Inflammatory macrophage treated with lipopolysaccharide for 1 hour (primary cell): ENCODE results near the gene RABL6.

Experiments used
- DNase-seq, 2 donors: peaks; one replicate each; pipeline ENCODE4 v3.0.0-alpha.2; 2020 to 2022

The RABL6 gene

DNA sequence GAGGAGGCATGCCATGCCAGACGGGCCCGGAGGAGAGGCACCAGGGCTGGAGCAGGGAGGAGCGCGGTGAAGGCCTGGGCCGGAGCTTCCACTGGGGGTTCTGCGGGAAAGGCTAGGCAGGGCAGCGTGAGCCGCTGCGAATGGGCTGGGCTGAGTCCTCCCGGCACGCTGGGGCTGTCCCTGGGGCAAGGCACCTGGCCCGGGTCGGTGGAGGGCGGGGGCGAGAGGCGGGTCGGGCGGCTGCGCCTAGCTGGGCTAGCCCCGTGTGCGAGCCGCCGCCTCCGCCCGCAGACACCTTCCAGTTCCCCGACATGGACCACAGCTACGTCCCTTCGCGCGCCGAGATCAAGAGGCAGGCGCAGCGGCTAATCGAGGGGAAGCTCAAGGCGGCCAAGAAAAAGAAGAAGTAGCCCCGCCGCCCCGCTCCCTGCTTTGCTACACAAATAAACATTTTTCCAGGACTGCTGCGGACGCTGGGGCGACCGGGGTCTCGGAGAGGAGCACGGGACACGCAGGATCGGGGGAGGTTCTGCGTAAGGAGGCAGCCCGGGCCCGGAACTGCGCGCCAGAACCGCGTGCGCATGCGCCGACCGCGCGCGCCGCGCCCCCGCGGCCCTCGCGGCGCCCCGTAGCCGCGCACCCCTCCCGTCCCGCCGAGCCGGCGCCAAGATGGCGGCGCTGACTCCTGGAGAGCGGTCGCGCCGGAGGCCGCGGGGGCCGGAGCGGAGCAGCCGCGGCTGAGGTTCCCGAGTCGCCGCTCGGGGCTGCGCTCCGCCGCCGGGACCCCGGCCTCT is at the start of gene RABL6:
Gene RABL6 (plus strand): TSS at position 668 of the 794 bp plus-strand sequence. CDS start 249 bp downstream, outside the sequence.
- peak; percentile 57 to 79 for DNase-seq

DNA sequence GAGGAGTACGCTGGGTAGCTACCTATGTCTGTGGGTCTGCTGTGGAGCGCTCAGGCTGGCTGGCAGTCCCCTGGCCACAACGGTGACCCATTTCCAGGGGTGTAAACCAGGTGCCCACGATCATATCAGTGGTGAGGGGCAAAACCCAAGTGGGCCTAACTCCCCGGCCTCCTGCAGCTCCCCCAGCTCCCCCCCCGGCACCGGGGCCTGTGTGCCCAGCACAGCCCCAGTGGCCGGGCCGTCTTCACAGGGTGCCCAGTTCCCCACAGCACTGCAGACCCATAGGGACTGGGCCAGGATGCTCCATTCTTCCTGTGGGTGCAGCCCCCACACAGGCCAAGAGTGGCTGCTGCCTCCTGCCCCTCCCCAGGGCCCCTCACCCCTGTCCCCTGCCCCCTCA is 48.7 kb upstream of the RABL6 start:
- no peak for DNase-seq

GRCh38 chr9:136759436-136760325 is 48.1 kb upstream of the RABL6 start:
- DNase-seq, result no peak

DNA sequence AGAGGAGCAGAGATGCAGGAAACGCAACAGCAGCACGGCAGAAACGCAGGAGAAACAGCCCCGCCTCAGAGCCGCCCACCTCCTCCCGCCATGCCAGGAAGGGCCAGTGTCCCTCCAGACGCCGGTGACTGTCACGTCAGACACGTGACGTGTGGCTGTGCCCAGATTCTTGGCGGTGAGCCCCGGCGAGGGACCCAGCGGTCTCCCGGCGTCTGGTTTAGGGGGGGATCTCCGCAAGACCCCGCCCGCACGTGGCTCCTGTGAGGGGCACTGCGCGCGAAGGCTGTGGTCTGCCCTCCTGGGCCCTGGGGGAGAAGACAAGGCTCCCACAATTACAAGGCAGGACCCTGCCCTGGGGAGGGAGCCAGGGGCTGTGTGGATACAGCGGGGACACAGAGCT is 47.3 kb upstream of the RABL6 start:
- DNase-seq, result no peak

GRCh38 chr9:136760834-136761544 is 46.8 kb upstream of the RABL6 start:
- peak; percentile 26 to 72 for DNase-seq

- DNase-seq, result no peak
Measured at GRCh38 chr9:136761545-136761981, 46.2 kb upstream of the RABL6 start.

DNA sequence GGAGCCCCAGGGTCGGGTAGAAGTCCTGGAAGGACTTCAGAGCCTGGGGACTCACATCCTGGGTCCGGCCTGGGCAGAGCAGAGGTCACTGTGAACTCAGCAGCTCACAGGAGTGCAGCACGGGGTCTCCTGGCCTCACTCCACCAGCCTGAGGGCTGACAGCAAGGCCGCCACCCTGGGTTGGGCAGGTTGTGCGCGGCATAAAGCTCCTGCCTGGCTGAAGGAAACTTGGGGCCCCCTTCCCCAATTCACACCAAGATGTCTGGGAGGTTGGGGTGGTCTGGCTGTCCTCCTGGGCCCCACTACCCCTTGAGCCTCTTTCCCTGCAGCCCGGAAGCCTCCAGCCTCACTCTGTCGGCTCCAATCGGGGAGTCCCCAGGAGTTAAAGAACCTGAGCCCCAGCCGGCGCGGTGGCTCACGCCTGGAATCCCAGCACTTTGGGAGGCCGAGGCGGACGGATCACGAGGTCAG is 45.5 kb upstream of the RABL6 start:
- DNase-seq, result no peak

GRCh38 chr9:136762915-136763648 is 44.7 kb upstream of the RABL6 start:
- no peak for DNase-seq

- no peak for DNase-seq
Measured at GRCh38 chr9:136763649-136764035, 44.1 kb upstream of the RABL6 start.

DNA sequence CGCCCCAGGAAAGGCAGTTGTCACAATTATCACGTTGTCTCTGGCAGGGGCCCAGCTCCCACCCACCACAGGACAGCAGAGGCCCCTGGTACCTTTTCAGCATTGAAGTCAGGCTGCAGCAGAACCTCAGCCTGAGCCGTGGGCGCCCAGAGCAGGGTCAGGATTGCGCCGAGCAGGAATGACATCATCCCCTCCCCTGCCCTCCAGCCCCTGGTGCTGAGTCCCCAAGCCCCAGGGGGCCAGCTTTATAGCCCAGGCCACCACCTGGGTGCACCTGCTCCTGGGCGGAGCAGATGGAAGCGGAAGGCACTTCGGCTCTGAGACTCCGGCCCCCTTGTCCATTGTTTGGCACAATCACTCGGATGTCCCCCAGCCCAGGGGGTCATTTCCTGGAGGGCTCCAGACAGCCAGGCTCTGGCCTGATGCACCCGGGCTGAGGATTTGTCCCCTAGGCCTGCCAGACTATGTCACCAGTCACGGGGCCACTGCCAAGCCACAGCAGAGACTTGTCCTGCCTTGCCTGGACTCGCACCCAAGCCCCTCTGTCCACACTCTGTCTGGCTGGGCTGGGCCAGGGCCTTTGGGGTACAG is 43.4 kb upstream of the RABL6 start, which contains the start of gene LCN15:
Gene LCN15 (minus strand): TSS at position 218 of the 591 bp plus-strand sequence. CDS start 30 bp downstream, at position 188.
- DNase-seq, result no peak

DNA sequence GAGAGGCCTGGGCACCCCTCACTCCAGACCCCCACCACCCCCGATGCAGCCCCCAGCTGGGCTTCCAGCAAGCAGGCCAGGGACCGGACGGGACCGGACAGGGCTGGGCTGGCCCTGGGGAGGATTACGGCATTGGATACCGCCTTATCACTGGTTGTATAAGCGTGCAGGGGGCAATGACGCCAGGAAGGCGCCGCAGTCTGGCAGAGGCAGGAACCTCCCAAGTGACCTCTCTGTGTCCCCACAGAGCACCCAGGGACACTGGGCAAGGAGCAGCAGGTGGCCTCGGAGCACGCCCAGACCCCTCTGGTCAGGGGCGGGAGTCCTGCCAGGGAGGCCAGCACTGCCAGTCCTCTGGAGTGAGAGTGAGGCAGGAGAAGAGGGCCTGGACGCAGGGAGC is 42.7 kb upstream of the RABL6 start:
- no peak for DNase-seq

GRCh38 chr9:136765745-136766409 is 41.9 kb upstream of the RABL6 start:
- DNase-seq, result peak in 1 of 2 donors; percentile 11

DNA sequence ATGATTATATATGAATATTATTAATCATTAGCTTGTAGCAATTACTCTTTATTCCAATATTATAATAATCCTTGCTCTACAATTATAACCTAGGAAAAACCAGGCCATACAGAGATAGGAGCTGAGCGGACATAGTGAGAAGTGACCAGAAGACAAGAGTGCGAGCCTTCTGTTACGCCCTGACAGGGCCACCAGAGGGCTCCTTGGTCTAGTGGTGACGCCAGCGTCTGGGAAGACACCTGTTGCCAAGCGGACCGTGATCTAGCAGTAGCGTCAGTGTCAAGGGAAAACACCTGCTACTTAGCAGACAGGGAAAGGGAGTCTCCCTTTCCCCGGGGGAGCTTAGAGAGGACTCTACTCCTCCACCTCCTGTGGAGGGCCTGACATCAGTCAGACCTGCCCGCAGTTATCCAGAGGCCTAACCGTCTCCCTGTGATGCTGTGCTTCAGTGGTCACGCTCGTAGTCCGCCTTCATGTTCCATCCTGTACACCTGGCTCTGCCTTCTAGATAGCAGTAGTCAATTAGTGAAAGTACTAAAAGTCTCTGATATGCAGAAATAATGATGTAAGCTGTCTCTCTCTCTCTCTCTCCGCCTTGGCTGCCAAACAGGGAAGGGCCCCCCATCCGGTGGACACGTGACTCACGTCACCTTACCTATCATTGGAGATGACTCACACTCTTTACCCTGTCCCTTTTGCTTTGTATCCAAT is 41.2 kb upstream of the RABL6 start:
- DNase-seq, result peak; percentile 51 to 76

DNA sequence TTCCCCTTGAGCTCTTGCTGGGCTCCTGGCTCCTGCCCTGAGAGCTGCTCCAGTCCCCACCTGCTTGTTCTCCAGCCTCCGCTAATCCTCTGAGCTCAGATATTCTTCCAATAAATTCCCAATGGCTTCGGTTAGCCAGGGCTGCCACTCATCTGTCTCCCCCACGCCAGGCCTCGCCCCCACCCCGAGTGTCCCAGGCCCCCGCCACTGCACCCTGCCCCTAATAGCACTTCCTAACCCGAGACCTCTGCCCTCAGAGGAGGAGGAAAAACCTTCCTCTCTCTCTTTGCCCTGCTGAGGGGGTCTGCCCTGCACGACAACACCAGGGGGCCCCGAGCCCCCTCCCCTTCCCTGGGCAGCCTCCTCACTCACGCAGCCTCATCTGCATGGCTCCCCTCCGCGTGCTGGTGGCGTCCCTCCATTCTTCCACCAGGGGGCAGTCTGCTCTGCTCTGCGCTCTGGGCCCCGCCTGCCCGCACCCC is 38.0 kb upstream of the RABL6 start:
- peak in 1 of 2 donors; percentile 50 for DNase-seq

DNA sequence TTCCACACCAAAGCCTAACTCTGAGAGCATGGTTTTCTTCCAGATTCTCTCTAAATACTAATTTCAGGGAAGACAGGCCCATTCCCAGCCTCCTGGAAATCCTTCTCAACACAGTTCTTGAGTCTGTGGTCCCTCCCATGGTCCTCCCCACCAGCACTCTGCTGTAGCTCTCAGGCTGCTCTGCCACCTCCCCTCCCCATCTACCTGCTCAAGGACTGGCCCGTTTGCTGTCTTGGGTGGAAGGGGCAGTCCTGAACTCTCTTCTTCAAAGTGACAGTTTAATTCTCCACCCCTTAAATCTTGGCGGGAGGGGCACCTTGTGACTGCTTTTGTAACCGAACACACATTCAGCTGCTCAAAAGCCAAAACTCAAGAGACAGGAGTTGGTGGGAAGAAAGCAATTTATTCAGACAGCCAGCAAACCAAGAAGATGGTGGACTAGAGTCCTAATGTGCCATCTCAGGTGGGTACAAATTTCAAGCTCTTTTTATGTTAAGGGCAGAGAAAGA is 35.8 kb upstream of the RABL6 start:
- DNase-seq, result no peak

DNA sequence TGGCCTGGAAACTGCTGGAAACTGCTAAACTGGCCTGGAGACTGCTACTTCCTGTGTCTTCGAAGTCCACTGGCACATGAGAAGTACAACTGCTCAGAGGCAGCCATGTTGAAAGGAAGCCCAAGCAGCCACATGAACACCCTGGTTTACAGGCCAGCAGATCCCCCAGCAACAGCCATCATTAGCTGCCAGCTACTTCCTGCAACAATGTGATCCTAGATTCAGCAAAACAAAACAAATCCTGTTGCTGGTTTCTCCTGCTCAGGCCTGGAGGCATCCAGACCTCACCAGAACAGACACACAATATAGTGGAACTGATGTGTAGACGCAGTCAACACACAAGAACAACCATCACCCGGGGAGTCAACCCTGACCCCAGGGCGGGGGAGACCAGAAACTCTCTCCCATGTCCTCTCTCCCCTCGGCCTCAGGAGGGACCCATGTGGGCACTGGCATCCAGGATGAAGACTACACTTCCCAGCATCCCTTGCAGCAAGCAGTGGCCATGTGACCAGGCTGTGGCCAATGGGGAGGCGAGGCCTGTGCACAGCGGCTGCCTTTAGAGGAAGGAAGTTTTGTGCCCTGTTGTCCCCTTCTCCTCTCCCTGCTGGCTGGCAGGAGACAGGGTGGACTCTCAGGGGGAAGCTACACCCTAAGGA is 34.2 kb upstream of the RABL6 start:
- peak; percentile 16 to 41 for DNase-seq

DNA sequence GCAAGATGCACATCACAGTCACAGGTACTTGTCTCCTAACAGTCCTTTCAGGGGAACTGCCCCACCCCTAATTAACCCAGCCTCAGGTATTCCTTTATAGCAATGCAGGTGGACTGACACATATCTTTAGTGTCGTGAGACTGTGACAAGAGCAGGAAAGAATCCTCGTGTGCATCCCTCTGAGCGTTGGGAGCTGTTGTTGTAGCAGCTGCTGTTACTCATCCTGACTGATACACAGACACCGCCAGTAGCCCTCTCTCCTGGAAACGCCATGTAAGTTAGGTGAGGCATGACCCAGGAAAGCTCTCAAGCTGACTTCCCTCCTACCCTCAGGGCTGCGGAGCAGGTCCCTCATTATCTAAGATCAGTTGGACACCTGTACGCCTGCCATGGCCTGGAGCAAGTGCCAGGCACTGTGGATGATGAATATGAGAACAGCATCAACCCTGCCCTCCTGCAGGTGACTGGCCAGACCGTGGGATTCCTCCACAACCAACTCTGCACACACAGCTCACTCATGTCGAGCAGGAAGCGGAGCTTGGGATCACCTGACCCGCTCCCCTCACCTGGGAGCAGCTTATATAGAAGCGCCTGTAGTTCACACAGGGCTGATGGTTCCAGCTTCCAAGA is 33.2 kb upstream of the RABL6 start:
- DNase-seq, result no peak

GRCh38 chr9:136775191-136775590 is 32.6 kb upstream of the RABL6 start:
- no peak for DNase-seq

DNA sequence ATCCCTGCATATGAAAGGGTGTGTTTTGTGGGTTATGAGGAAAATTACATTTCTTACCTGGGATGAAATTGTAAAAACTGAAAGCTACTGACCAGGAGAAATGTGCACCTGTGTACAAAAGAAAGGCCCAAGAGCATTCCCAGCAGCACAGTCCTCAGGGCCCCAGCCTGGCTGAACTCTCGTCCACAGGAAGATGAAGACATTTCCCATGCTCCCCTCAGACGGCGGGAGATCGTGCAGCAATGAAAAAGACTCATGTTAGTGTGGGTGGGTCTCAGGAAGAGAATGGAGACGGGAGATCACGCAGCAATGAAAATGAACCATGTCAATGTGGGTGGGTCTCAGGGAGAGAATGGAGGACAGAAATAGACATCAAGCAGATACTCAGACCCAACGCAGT is 30.8 kb upstream of the RABL6 start:
- DNase-seq, result no peak
